Fibroblast of lung (primary cell): ENCODE measurements around the gene AMBP. TPM values are rescaled to one million over a fixed set of nuclear protein-coding genes. Genes with fewer than 3 reads are reported as not detected.

Source experiments
- DNase-seq, 2 donors: peaks; one replicate each; pipeline versions ENCODE4 v3.0.0 to v3.0.0-alpha.2; 2010; ENCODE audit warnings: low read depth in 2 of 2
- H2AFZ ChIP-seq: 2 replicates; pipeline ENCODE4 v1.5.1; 2012; ENCODE audit warnings: low read length, control low read depth, inconsistent platforms
- H3K27ac ChIP-seq: 2 replicates; pipeline ENCODE4 v1.5.1; 2011; ENCODE audit warnings: low read length, control low read depth; ENCODE audit not compliant: insufficient read depth
- H3K27me3 ChIP-seq: 2 replicates; pipeline ENCODE4 v1.5.1; 2011; ENCODE audit warnings: mild to moderate bottlenecking, low read length; ENCODE audit not compliant: control insufficient read depth, insufficient read depth
- H3K36me3 ChIP-seq: 2 replicates; pipeline ENCODE4 v1.5.1; 2011; ENCODE audit warnings: low read length; ENCODE audit not compliant: control insufficient read depth, insufficient read depth
- H3K4me1 ChIP-seq: 2 replicates; pipeline ENCODE4 v1.5.1; 2011; ENCODE audit warnings: low read length; ENCODE audit not compliant: control insufficient read depth, insufficient read depth; ENCODE audit errors: extremely low read depth
- H3K4me2 ChIP-seq: 2 replicates; pipeline ENCODE4 v1.5.1; 2011; ENCODE audit warnings: low read length, control low read depth; ENCODE audit not compliant: insufficient read depth; ENCODE audit errors: extremely low read depth
- H3K4me3 ChIP-seq, 4 experiments: fragments of 200-600 bp in 1 of 4; sonication (generic) in 1 of 4; replicated peaks in 1 of 4; 2 replicates each; pipeline ENCODE4 v1.5.1; 2011 to 2016; ENCODE audit warnings: low read length in 4 of 4, low read depth in 3 of 4, mild to moderate bottlenecking in 3 of 4, control low read depth in 2 of 4, inconsistent platforms in 1 of 4, mixed read lengths in 1 of 4; ENCODE audit not compliant: insufficient read depth in 1 of 4; ENCODE audit errors: control extremely low read depth in 1 of 4
- H3K79me2 ChIP-seq: 2 replicates; pipeline ENCODE4 v1.5.1; 2012; ENCODE audit warnings: mild to moderate bottlenecking, low read length, inconsistent platforms; ENCODE audit not compliant: control insufficient read depth, insufficient read depth
- H3K9ac ChIP-seq: 2 replicates; pipeline ENCODE4 v1.5.1; 2011; ENCODE audit warnings: mild to moderate bottlenecking, low read length, control low read depth; ENCODE audit not compliant: insufficient read depth
- H3K9me3 ChIP-seq: 2 replicates; pipeline ENCODE4 v1.5.1; 2012; ENCODE audit warnings: low read depth, low read length; ENCODE audit not compliant: control insufficient read depth, insufficient read depth
- H4K20me1 ChIP-seq: 2 replicates; pipeline ENCODE4 v1.5.1; 2011; ENCODE audit warnings: low read length; ENCODE audit not compliant: control insufficient read depth, insufficient read depth; ENCODE audit errors: extremely low read depth
- EZH2 ChIP-seq: IDR thresholded peaks from 2 replicates; pipeline ENCODE4 v1.5.1; 2012; ENCODE audit warnings: low read length, control low read depth, mild to moderate bottlenecking; ENCODE audit errors: missing control alignments
- polyA plus RNA-seq, 2 donors: library from polyadenylated mRNA; depleted of rRNA in 1 of 2; stranded (reverse) in 1 of 2; unstranded in 1 of 2; fragments of >200 nt; gene quantifications; 2 replicates each; pipeline ENCODE4 v1.2.1, GENCODE V29; 2011 to 2012; ENCODE audit warnings: missing spikeins in 1 of 2
- total RNA-seq: library from RNA; depleted of rRNA; stranded (reverse); fragments of >200 nt; gene quantifications from 2 replicates; pipeline ENCODE4 v1.2.1, GENCODE V29; 2014
- TF ChIP-seq, protein P1 (sequence below), 2 donors: IDR thresholded peaks in 1 of 2; conservative IDR thresholded peaks in 1 of 2; 1 replicate in 1 of 2; 2 replicates in 1 of 2; pipeline ENCODE4 v1.5.1; 2011 to 2012; ENCODE audit warnings: low read length in 2 of 2, control low read depth in 1 of 2, inconsistent platforms in 1 of 2, low read depth in 1 of 2, mild to moderate bottlenecking in 1 of 2

AMBP gene
- total and polyA plus RNA-seq, 2 donors (not counting 1 experiment from before 2014, with no cell fraction given) = 0.07 to 0.17 TPM

DNA sequence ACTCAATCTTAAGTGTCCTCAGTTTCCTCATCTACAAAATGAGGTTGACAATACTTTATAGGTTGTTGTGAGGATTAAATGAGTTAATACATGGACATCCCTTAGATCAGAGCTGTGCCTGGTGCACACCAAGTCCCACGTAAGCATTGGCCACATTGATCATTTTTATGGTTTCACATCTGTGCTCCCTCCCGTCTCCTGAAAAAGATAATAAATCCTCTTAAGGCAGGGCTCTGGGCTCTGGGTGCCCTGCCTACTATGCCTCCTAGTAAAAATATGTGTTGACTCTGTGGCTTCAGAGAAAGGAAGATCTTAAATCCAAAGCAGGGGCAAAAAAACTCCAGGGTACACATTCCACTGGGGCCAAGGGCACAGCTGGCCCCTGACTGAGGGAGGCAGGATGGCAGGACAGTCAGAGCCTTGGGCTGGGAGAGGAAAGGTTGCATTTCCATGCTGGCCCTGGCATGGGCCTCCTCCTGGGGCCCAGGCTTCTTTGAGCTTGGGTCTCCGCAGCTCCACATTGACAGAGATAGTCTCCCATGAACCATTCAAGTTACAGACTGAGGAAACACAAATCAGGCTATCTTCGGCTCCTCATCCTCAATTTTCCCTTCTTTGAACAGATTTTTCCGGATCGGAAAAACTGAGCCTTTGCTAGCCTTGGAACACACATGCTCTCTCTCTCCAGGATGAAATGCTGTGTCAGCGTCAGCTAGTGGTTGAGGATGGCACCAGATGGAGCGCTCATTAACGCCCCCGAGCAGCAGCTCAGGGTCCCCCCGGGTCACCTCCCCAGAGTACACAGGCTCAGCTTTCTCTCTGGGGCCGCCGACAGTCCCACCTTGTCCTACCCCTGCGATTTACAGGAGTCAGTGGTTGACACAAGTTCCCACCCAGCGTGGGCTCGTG, 43.4 kb upstream of the AMBP start:
- DNase-seq = no peak
- no peak overlapping the region for H3K27ac ChIP-seq
- H3K27me3 ChIP-seq = peaks cover 19% of the 10 kb centered on the region
- H2AFZ ChIP-seq = no peak overlapping the region
- no peaks in the 10 kb centered on the region for H3K9me3 ChIP-seq
- no peaks in the 10 kb centered on the region for H3K36me3 ChIP-seq
- TF ChIP-seq, protein P1, sequence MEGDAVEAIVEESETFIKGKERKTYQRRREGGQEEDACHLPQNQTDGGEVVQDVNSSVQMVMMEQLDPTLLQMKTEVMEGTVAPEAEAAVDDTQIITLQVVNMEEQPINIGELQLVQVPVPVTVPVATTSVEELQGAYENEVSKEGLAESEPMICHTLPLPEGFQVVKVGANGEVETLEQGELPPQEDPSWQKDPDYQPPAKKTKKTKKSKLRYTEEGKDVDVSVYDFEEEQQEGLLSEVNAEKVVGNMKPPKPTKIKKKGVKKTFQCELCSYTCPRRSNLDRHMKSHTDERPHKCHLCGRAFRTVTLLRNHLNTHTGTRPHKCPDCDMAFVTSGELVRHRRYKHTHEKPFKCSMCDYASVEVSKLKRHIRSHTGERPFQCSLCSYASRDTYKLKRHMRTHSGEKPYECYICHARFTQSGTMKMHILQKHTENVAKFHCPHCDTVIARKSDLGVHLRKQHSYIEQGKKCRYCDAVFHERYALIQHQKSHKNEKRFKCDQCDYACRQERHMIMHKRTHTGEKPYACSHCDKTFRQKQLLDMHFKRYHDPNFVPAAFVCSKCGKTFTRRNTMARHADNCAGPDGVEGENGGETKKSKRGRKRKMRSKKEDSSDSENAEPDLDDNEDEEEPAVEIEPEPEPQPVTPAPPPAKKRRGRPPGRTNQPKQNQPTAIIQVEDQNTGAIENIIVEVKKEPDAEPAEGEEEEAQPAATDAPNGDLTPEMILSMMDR (conservative IDR thresholded peaks at IDR 0.05 in 1 of 2, IDR thresholded peaks at IDR 0.05 in 1 of 2; ENCODE audit: low read depth in 1 of 2, low read length in 2 of 2) = no peak
- no peak for TF ChIP-seq EZH2
- no peak overlapping the region for H3K4me3 ChIP-seq
- no peaks in the 10 kb centered on the region for H3K79me2 ChIP-seq
- no peak overlapping the region for H3K9ac ChIP-seq
- no peak overlapping the region for H3K4me2 ChIP-seq
- H3K4me1 ChIP-seq = no peaks in the 10 kb centered on the region
- no peaks in the 10 kb centered on the region for H4K20me1 ChIP-seq

DNA sequence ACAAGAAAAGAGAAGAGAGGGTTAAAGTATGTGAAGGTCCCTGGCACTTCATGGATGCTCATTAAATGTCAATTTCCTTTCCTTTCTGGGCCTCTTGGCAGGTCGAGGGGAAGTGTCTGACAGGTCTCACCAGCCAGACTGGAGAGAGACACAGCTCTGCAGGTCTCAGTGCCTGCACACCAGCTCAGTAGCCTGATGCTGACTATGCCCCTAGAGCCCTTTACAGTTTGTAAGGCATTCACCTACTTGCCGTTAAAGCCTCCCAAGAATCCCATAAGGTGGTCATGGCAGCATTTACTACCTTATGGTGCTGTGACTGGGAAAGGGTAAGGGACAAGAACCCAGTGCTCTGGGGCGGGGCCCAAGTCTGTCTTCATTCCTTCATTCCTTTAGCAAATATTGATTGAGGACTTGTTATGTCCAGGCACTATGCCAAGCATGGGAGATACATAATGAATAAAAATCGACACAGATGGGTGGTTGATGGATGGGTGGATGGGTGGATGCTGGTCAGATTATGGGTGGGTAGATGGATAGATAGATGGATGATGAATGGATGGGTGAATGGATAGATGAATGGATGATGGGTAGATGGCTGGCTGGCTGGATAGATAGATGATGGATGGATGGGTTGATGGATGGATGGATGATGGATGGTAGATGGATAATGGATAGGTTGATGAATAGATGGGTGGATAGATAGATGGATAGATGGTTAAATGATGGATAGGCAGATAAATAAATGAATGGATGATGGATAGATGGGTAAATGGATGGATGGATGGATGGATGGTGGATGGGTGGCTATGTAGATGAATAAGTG, 42.3 kb upstream of the AMBP start:
- DNase-seq = no peak
- H3K27ac ChIP-seq = no peak overlapping the region
- H3K27me3 ChIP-seq = peaks cover 21% of the 10 kb centered on the region
- H3K9me3 ChIP-seq = no peaks in the 10 kb centered on the region
- TF ChIP-seq, protein P1 (conservative IDR thresholded peaks at IDR 0.05 in 1 of 2, IDR thresholded peaks at IDR 0.05 in 1 of 2; ENCODE audit: low read depth in 1 of 2, low read length in 2 of 2) = no peak
- TF ChIP-seq EZH2 = no peak
- no peak overlapping the region for H3K4me3 ChIP-seq
- H3K4me1 ChIP-seq = no peaks in the 10 kb centered on the region
- no peaks in the 10 kb centered on the region for H3K36me3 ChIP-seq
- H3K79me2 ChIP-seq = no peaks in the 10 kb centered on the region
- H3K9ac ChIP-seq = no peak overlapping the region
- no peaks in the 10 kb centered on the region for H4K20me1 ChIP-seq
- no peak overlapping the region for H3K4me2 ChIP-seq
- H2AFZ ChIP-seq = no peak overlapping the region
